ENCODE results near the gene UBAC2. TPM values are rescaled to one million over a fixed set of nuclear protein-coding genes. Genes with fewer than 3 reads are reported as not detected.

The UBAC2 gene
- total RNA-seq, 4 donors from 2014 or later: 43.5 to 59.6 (median 52.0) TPM

DNA sequence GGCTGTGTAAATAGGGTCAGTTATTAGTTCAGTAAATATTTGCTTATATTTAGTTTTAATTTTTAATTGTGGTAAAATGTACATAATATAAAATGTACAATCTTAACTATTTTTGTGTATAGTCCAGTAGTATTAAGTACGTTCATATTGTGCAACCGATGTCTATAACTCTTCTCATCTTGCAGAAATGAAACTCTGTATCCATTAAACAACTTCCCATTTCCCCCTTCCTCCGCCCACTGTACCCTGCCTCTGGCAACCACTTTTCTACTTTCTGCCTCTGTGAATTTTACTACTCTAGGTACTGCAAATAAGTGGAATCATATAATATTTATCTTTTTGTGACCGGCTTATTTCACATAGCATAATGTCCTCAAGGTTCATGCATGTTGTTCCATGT is 24.4 kb downstream of the UBAC2 start:
- TF ChIP-seq EP300 (IDR thresholded peaks at IDR 0.05) (peak in 1 of 2 donors; percentile 20), POLR2A (IDR thresholded peaks at IDR 0.05) (no peak), CTCF (IDR thresholded peaks at IDR 0.05) (no peak)
- no peak for DNase-seq (ENCODE audit: low spot score in 2 of 2)
- peaks cover 0 to 5% (median 0%) of the 10 kb centered on the region in 3 donors for H3K36me3 ChIP-seq
- WGBS, 2 donors: 78 to 79% methylated on average over 4 of the region's 4 CpGs
- H3K27me3 ChIP-seq: no peaks in the 10 kb centered on the region
- H3K27ac ChIP-seq: no peak overlapping the region
- H3K4me1 ChIP-seq: peaks cover 0 to 35% (median 19%) of the 10 kb centered on the region in 4 donors
- no peaks in the 10 kb centered on the region for H3K9me3 ChIP-seq
- H3K4me3 ChIP-seq: no peak overlapping the region

DNA sequence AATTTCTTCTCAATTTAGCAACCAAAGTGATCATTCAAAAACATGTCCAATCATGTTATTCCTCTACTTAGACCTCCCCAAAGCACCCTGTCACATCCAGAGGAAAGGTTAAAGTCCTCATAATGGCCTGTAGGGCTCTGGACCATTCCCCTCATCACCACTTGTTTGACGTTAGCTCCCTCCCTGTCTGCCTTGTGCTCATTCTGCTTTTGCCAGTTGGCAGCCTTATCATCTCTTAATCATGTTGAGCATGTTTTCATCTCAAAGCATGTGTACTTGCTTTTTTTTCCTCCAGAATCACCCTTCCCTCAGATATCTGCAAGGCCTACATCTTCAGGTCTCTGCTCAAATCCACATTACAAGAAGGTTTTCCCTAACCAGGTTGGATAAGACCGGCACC is 25.9 kb downstream of the UBAC2 start:
- peaks cover 0 to 35% (median 21%) of the 10 kb centered on the region in 4 donors for H3K4me1 ChIP-seq
- H3K9me3 ChIP-seq: no peaks in the 10 kb centered on the region
- TF ChIP-seq CTCF (IDR thresholded peaks at IDR 0.05) (no peak), EP300 (IDR thresholded peaks at IDR 0.05) (no peak), POLR2A (IDR thresholded peaks at IDR 0.05) (no peak)
- 79 to 83% methylated on average over 2 of the region's 2 CpGs for WGBS, 2 donors
- H3K27ac ChIP-seq: no peak overlapping the region
- DNase-seq (ENCODE audit: low spot score in 2 of 2): no peak
- no peaks in the 10 kb centered on the region for H3K27me3 ChIP-seq
- no peak overlapping the region for H3K4me3 ChIP-seq
- peaks cover 0 to 5% (median 0%) of the 10 kb centered on the region in 3 donors for H3K36me3 ChIP-seq

- Histone ChIP-seq H3K4me3 (no peak overlapping the region), H3K4me1 (peaks cover 0 to 35% (median 21%) of the 10 kb centered on the region in 4 donors), H3K9me3 (no peaks in the 10 kb centered on the region), H3K27ac (no peak overlapping the region), H3K27me3 (no peaks in the 10 kb centered on the region), H3K36me3 (no peaks in the 10 kb centered on the region)
- TF ChIP-seq CTCF (IDR thresholded peaks at IDR 0.05): no peak
- TF ChIP-seq POLR2A (IDR thresholded peaks at IDR 0.05): no peak
- TF ChIP-seq EP300 (IDR thresholded peaks at IDR 0.05): no peak
- 91 to 93% methylated on average over 6 of the region's 6 CpGs for WGBS, 2 donors
- DNase-seq (ENCODE audit: low spot score in 2 of 2): no peak
Observed at GRCh38 chr13:99227331-99227900, 26.8 kb downstream of the UBAC2 start.

DNA sequence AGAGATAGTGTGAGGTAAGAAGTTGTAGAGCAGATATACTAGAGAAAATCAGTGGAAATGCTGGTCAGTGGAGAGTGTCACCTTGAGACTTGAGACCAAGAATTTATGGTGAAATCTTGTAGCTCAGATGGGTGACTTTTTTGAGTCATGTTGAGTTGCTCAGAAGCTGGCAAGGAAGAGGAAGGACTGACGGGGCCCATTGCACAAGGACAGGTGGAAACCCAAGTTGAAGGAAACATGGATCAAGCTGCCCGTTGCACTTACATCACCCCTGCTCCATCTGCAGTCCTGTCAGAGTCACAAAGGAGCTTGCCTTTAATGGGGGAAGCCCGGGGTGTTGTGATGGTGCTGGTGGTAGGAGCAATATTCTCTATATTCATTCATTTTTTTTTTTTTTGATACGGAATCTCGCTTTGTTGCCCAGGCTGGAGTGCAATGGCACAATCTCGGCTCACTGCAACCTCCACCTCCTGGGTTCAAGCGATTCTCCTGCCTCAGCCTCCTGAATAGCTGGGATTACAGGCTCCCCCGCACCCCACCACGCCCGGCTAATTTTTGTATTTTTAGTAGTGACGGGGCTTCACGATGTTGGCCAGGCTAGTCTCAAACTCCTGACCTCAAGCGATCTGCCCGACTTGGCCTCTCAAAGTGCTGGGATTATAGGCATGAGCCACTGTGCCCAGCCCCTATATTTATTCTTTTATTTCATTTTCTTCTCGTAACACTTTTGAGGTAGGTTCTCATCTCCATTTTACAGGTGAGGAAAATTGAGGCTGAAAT is 27.4 kb downstream of the UBAC2 start:
- Histone ChIP-seq H3K4me1 (peaks cover 0 to 35% (median 21%) of the 10 kb centered on the region in 4 donors), H3K27me3 (no peaks in the 10 kb centered on the region), H3K9me3 (no peaks in the 10 kb centered on the region), H3K4me3 (no peak overlapping the region), H3K36me3 (no peaks in the 10 kb centered on the region), H3K27ac (no peak overlapping the region)
- no peak for DNase-seq (ENCODE audit: low spot score in 2 of 2)
- TF ChIP-seq CTCF (IDR thresholded peaks at IDR 0.05) (no peak), POLR2A (IDR thresholded peaks at IDR 0.05) (no peak), EP300 (IDR thresholded peaks at IDR 0.05) (no peak)
- 90 to 94% methylated on average over 14 of the region's 15 CpGs for WGBS, 2 donors

All from tibial nerve (tissue), 4 donors.